K562 (cell line): ENCODE data around the gene SSR2. TPM values are rescaled to one million over a fixed set of nuclear protein-coding genes. Genes with fewer than 3 reads are reported as not detected.

ENCODE experiments used
- ATAC-seq: fragments of 200-7000 bp; cut with Tn5 transposase; 3 replicates; pipeline ENCODE4 v1.9.1; 2020; ENCODE audit warnings: moderate library complexity
- BruUV-seq: library from RNA; stranded (reverse); fragments of 400-500 nt; replicated peaks from 2 replicates; lab custom pipeline; 2021; lab: Mats Ljungman, UMichigan
- CTCF ChIA-PET: fragments of 300-600 bp; formaldehyde crosslinking; extraction: SDS; loops from one replicate; lab custom pipeline; 2021; ENCODE audit warnings: low intra/inter-chr PET ratio; lab: Yijun Ruan, JAX
- POLR2A ChIA-PET: fragments of 300-600, 350-650 bp; sonication (Branson Sonifier 250); formaldehyde crosslinking; extraction: SDS; loops from one replicate; lab custom pipeline; 2021; ENCODE audit warnings: antibody characterized with exemption, inconsistent platforms; lab: Yijun Ruan, JAX
- DNase-seq, 4 experiments: peaks; one replicate each; pipeline versions ENCODE4 v3.0.0 to v3.0.0-alpha.2; 2011 to 2018; ENCODE audit warnings: low spot score in 3 of 4, mixed read lengths in 3 of 4; ENCODE audit errors: extremely low read depth in 1 of 4
- FAIRE-seq: peaks from 2 replicates; lab custom pipeline; 2011; peaks lifted over from hg19 to GRCh38; lab: Jason Lieb, UNC
- H2AFZ ChIP-seq: 2 replicates; pipeline ENCODE4 v1.6.0; 2011; ENCODE audit warnings: low read depth, low read length, control low read depth, inconsistent platforms
- H3K27ac ChIP-seq: fragments of 200-600 bp; 3 replicates; pipeline ENCODE4 v1.8.0; 2011; ENCODE audit warnings: low read depth, mild to moderate bottlenecking, control low read depth, inconsistent platforms, low read length, moderate library complexity, mixed read lengths; ENCODE audit errors: extremely low read depth
- H3K27me3 ChIP-seq, 2 experiments: fragments of 300-600 bp in 1 of 2; 2 replicates in 1 of 2; 3 replicates in 1 of 2; pipeline versions ENCODE4 v1.6.0 to v1.8.0; 2011; ENCODE audit warnings: inconsistent platforms in 2 of 2, low read length in 2 of 2, mild to moderate bottlenecking in 1 of 2, mixed read lengths in 1 of 2, moderate library complexity in 1 of 2; ENCODE audit not compliant: control insufficient read depth in 2 of 2, insufficient read depth in 2 of 2
- H3K36me3 ChIP-seq: fragments of 300-600 bp; 3 replicates; pipeline ENCODE4 v1.8.0; 2011; ENCODE audit warnings: mild to moderate bottlenecking, low read length, inconsistent platforms; ENCODE audit not compliant: control insufficient read depth, insufficient read depth
- H3K4me1 ChIP-seq, 2 experiments: fragments of 200-600 bp in 1 of 2; replicated peaks in 1 of 2; 2 replicates in 1 of 2; 3 replicates in 1 of 2; pipeline versions ENCODE4 v1.5.1 to v1.8.0; 2011; ENCODE audit warnings: inconsistent platforms in 2 of 2, low read length in 2 of 2, mild to moderate bottlenecking in 1 of 2, mixed read lengths in 1 of 2, moderate library complexity in 1 of 2; ENCODE audit not compliant: control insufficient read depth in 2 of 2, insufficient read depth in 2 of 2
- H3K4me2 ChIP-seq: 2 replicates; pipeline ENCODE4 v1.6.1; 2011; ENCODE audit warnings: low read length, control low read depth, inconsistent platforms, mixed read lengths; ENCODE audit not compliant: insufficient read depth
- H3K4me3 ChIP-seq: fragments of 200-600 bp; sonication (generic), shearing (Covaris generic); 2 replicates; pipeline ENCODE4 v1.5.1; 2016; ENCODE audit warnings: control low read depth, inconsistent platforms
- H3K79me2 ChIP-seq: fragments of 200-600 bp; 3 replicates; pipeline ENCODE4 v1.8.0; 2011; ENCODE audit warnings: low read length, inconsistent platforms; ENCODE audit not compliant: control insufficient read depth, insufficient read depth
- H3K9ac ChIP-seq, 2 experiments: 2 replicates each; pipeline versions ENCODE4 v1.6.0 to v1.6.1; 2011; ENCODE audit warnings: low read depth in 2 of 2, low read length in 2 of 2, control low read depth in 1 of 2, inconsistent platforms in 1 of 2, mild to moderate bottlenecking in 1 of 2, mixed read lengths in 1 of 2; ENCODE audit not compliant: insufficient read depth in 1 of 2
- H3K9me1 ChIP-seq: one replicate; pipeline ENCODE4 v1.6.0; 2011; ENCODE audit warnings: inconsistent platforms, mild to moderate bottlenecking, low read length, moderate library complexity; ENCODE audit not compliant: control insufficient read depth, insufficient read depth
- H3K9me3 ChIP-seq: replicated peaks from 2 replicates; pipeline ENCODE4 v1.5.1; 2011; ENCODE audit warnings: low read depth, low read length, inconsistent platforms; ENCODE audit not compliant: control insufficient read depth, insufficient read depth
- H4K20me1 ChIP-seq: replicated peaks from 2 replicates; pipeline ENCODE4 v1.6.1; 2011; ENCODE audit warnings: low read length, inconsistent platforms, mixed read lengths; ENCODE audit not compliant: control insufficient read depth, insufficient read depth
- ATF7 ChIP-seq: fragments of 450-650 bp; IDR thresholded peaks from 2 replicates; pipeline ENCODE4 v1.7.1; 2014; ENCODE audit warnings: mild to moderate bottlenecking, moderate library complexity
- BCOR ChIP-seq: fragments of 450-650 bp; IDR thresholded peaks from 2 replicates; pipeline ENCODE4 v1.6.1; 2016
- EHMT2 ChIP-seq: fragments of 450-650 bp; IDR thresholded peaks from 2 replicates; pipeline ENCODE4 v1.6.1; 2018; ENCODE audit warnings: antibody characterized with exemption
- ESRRA ChIP-seq: fragments of 450-650 bp; IDR thresholded peaks from 2 replicates; pipeline ENCODE4 v1.6.1; 2014; ENCODE audit warnings: low read depth, mild to moderate bottlenecking, moderate library complexity, borderline replicate concordance
- GABPA ChIP-seq: fragments of 200-800 bp; sonication (Bioruptor generic); conservative IDR thresholded peaks from 2 replicates; pipeline ENCODE4 v1.6.1; 2016; ENCODE audit warnings: low read depth, missing genetic modification characterization, missing compliant biosample characterization
- HDAC6 ChIP-seq: IDR thresholded peaks from 2 replicates; pipeline ENCODE4 v1.6.1; 2012; ENCODE audit warnings: low read depth, mild to moderate bottlenecking, control low read depth, inconsistent platforms, low read length, moderate library complexity
- NFYB ChIP-seq: IDR thresholded peaks from 2 replicates; pipeline ENCODE4 v1.6.1; 2011; ENCODE audit warnings: mild to moderate bottlenecking, moderate library complexity; ENCODE audit not compliant: insufficient read length; ENCODE audit errors: extremely low read depth
- PHF8 ChIP-seq: fragments of 200-600 bp; sonication (generic); IDR thresholded peaks from 2 replicates; pipeline ENCODE4 v1.6.1; 2012; ENCODE audit warnings: mixed run types, mild to moderate bottlenecking, inconsistent platforms, low read length, moderate library complexity, borderline replicate concordance
- RAD21 ChIP-seq, 2 experiments: fragments of 250-450 bp in 1 of 2; fragments of 450-650 bp in 1 of 2; sonication (Bioruptor Pico) in 1 of 2; formaldehyde crosslinking in 1 of 2; IDR thresholded peaks in 1 of 2; conservative IDR thresholded peaks in 1 of 2; 2 replicates each; pipeline versions ENCODE4 v1.4.0 to v1.8.0; 2020 to 2022; ENCODE audit warnings: mild to moderate bottlenecking in 2 of 2, moderate library complexity in 1 of 2
- RBFOX2 ChIP-seq: fragments of 200-400 bp; formaldehyde crosslinking; IDR thresholded peaks from 2 replicates; pipeline ENCODE4 v1.6.1; 2017; ENCODE audit warnings: low read depth, mild to moderate bottlenecking, low read length, moderate library complexity
- SREBF1 ChIP-seq: fragments of 150-350 bp; IDR thresholded peaks from 2 replicates; pipeline ENCODE4 v1.6.1; 2014; ENCODE audit warnings: antibody characterized with exemption, low read depth, low read length, borderline replicate concordance
- ZNF512 ChIP-seq: IDR thresholded peaks from 2 replicates; pipeline ENCODE4 v1.6.1; 2016; ENCODE audit warnings: missing genetic modification characterization, missing compliant biosample characterization
- ZZZ3 ChIP-seq: fragments of 450-650 bp; IDR thresholded peaks from 2 replicates; pipeline ENCODE4 v1.6.1; 2016; ENCODE audit warnings: antibody characterized with exemption, mild to moderate bottlenecking, moderate library complexity
- WGBS: fragments of 100-300 bp; shearing (Covaris generic); methylation state at CpG from one replicate; pipeline ENCODE4 v1.1.6; 2016; ENCODE audit warnings: low coverage, mixed read lengths; ENCODE audit not compliant: insufficient coverage; ENCODE audit errors: missing lambda C conversion rate; 5-methylcytosine and 5-hydroxymethylcytosine counted together
- in situ Hi-C: fragments of 300-500 bp; cut with MboI; formaldehyde crosslinking; loops from 4 replicates; pipeline ENCODE4 v1.15.0; 2018; ENCODE audit warnings: inconsistent platforms, mixed read lengths
- intact Hi-C: fragments of 100-400 bp; cut with micrococcal nuclease; formaldehyde crosslinking; loops from 2 replicates; pipeline ENCODE4 v1.14.2; 2022
- polyA plus RNA-seq, 8 experiments: library from polyadenylated mRNA; depleted of rRNA in 4 of 8; stranded (reverse) in 5 of 8; unstranded in 3 of 8; fragments of >200 nt; fragmentation: Nextera tagmentation in 2 of 8; fragmentation: Illumina TruSeq in 1 of 8; extraction: Ambion mirVana in 2 of 8; extraction: Trizol in 1 of 8; gene quantifications; 2 replicates each; pipeline versions ENCODE4 v1.2.1 to v1.2.3, GENCODE V29; 2011 to 2014; ENCODE audit warnings: inconsistent platforms in 1 of 8, missing spikeins in 1 of 8
- total RNA-seq, 7 experiments: library from RNA; depleted of rRNA in 6 of 7; stranded (reverse); fragments of >200 nt in 6 of 7; fragmentation: Illumina TruSeq in 2 of 7; extraction: Trizol in 2 of 7; gene quantifications; 2 replicates each; pipeline versions ENCODE4 v1.2.1 to v1.2.3, GENCODE V29; 2011 to 2021; ENCODE audit warnings: low replicate concordance in 1 of 7
- TF ChIP-seq, protein P1 (sequence below): fragments of 450-650 bp; IDR thresholded peaks from 2 replicates; pipeline ENCODE4 v1.6.1; 2018; ENCODE audit not compliant: partially characterized antibody
- TF ChIP-seq, protein P2 (sequence below): fragments of 250-450 bp; sonication (Bioruptor Pico); IDR thresholded peaks from 2 replicates; pipeline ENCODE4 v1.5.0; 2021; ENCODE audit warnings: mild to moderate bottlenecking, borderline replicate concordance

The SSR2 gene
- total and polyA plus RNA-seq, 9 of the 15 experiments (the other 6 are each of a cell fraction or from before 2014, with no cell fraction given), result 161 to 411 (median 240) TPM

DNA sequence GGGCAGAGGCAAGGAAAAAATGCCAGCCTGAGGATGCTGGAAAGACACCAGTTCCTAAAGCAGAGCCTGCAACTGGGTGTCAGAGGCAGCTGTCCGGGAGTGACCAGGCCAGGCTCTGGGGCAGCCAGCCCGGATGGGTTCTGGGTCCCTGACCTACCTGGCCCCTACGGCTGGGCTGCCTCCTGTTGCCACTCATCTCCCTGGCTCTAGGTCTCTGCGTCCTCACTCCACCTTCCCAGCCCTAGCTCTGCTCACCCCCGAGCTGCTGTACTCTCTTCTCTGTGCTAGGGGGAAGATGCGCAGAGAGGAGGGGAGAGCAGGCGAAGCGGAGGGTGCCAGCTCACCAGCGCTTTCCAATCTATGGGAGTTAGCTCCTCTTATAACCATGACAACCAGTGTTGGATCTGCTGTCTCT, 51.4 kb downstream of the SSR2 start:
- peaks cover 79% of the 10 kb centered on the region; the same call in 2 of the 3 replicates for H3K36me3 ChIP-seq
- DNase-seq (no peak), ATAC-seq (no peak)
- TF ChIP-seq ATF7 (no peak), EHMT2 (no peak), NFYB (no peak), PHF8 (no peak), ZNF512 (tag) (no peak), GABPA (tag) (no peak), BCOR (no peak), RAD21 (CRISPR knock-in tag; conservative IDR thresholded peaks at IDR 0.05 in 1 of 2, IDR thresholded peaks at IDR 0.05 in 1 of 2) (no peak), ZZZ3 (no peak), ESRRA (no peak), SREBF1 (no peak), HDAC6 (no peak), RBFOX2 (peak; percentile 64)
- TF ChIP-seq, protein P1, sequence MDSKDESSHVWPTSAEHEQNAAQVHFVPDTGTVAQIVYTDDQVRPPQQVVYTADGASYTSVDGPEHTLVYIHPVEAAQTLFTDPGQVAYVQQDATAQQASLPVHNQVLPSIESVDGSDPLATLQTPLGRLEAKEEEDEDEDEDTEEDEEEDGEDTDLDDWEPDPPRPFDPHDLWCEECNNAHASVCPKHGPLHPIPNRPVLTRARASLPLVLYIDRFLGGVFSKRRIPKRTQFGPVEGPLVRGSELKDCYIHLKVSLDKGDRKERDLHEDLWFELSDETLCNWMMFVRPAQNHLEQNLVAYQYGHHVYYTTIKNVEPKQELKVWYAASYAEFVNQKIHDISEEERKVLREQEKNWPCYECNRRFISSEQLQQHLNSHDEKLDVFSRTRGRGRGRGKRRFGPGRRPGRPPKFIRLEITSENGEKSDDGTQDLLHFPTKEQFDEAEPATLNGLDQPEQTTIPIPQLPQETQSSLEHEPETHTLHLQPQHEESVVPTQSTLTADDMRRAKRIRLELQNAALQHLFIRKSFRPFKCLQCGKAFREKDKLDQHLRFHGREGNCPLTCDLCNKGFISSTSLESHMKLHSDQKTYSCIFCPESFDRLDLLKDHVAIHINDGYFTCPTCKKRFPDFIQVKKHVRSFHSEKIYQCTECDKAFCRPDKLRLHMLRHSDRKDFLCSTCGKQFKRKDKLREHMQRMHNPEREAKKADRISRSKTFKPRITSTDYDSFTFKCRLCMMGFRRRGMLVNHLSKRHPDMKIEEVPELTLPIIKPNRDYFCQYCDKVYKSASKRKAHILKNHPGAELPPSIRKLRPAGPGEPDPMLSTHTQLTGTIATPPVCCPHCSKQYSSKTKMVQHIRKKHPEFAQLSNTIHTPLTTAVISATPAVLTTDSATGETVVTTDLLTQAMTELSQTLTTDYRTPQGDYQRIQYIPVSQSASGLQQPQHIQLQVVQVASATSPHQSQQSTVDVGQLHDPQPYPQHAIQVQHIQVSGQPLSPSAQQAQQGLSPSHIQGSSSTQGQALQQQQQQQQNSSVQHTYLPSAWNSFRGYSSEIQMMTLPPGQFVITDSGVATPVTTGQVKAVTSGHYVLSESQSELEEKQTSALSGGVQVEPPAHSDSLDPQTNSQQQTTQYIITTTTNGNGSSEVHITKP, result no peak
- TF ChIP-seq, protein P2, sequence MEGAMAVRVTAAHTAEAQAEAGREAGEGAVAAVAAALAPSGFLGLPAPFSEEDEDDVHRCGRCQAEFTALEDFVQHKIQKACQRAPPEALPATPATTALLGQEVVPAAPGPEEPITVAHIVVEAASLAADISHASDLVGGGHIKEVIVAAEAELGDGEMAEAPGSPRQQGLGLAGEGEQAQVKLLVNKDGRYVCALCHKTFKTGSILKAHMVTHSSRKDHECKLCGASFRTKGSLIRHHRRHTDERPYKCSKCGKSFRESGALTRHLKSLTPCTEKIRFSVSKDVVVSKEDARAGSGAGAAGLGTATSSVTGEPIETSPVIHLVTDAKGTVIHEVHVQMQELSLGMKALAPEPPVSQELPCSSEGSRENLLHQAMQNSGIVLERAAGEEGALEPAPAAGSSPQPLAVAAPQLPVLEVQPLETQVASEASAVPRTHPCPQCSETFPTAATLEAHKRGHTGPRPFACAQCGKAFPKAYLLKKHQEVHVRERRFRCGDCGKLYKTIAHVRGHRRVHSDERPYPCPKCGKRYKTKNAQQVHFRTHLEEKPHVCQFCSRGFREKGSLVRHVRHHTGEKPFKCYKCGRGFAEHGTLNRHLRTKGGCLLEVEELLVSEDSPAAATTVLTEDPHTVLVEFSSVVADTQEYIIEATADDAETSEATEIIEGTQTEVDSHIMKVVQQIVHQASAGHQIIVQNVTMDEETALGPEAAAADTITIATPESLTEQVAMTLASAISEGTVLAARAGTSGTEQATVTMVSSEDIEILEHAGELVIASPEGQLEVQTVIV (CRISPR knock-in tag), result no peak

More for the DNA sequence above, 51.4 kb downstream of the SSR2 start:
- peaks cover 5% of the 10 kb centered on the region for H3K9me1 ChIP-seq
- BruUV-seq, result no TSS peak
- no peak overlapping the region for H3K4me2 ChIP-seq
- no peaks in the 10 kb centered on the region for H3K27me3 ChIP-seq
- H3K27ac ChIP-seq, result peak overlapping the region; percentile 83; the same call in 2 of the 3 replicates
- in situ Hi-C loops (no loop called here), intact Hi-C loops (no loop called here)
- CTCF ChIA-PET, result no interaction called here
- H3K4me3 ChIP-seq, result no peak overlapping the region
- peaks cover 6% of the 10 kb centered on the region; the same call in 1 of the 2 replicates for H4K20me1 ChIP-seq
- 95% methylated on average over 9 of the region's 9 CpGs for WGBS
- peaks cover 70% of the 10 kb centered on the region for H3K79me2 ChIP-seq
- POLR2A ChIA-PET, result interaction anchor here (0.8 to 6.0 kb wide), 3 partner anchors 8 to 26 kb away, joined by 3 to 41 read pairs (median 14); partner anchors contain the start of gene ARHGEF2
- H2AFZ ChIP-seq, result no peak overlapping the region
- H3K9me3 ChIP-seq, result no peaks in the 10 kb centered on the region
- peaks cover 42 to 53% of the 10 kb centered on the region in 2 experiments for H3K4me1 ChIP-seq
- peak overlapping the region in 1 of 2 experiments; percentile 85; a peak in 1 of 4 replicates for H3K9ac ChIP-seq
- no peak for FAIRE-seq
